PC-9 (cell line): ENCODE measurements around the gene TBX5.

ENCODE experiments used
- CTCF ChIP-seq: fragments of 200-600 bp; sonication (generic); conservative IDR thresholded peaks from 2 replicates; pipeline ENCODE4 v1.6.1; 2017; ENCODE audit warnings: mixed run types, antibody characterized with exemption, mild to moderate bottlenecking, moderate library complexity
- EZH2 ChIP-seq: fragments of 200-600 bp; sonication (generic); IDR thresholded peaks from 2 replicates; pipeline ENCODE4 v1.8.0; 2017; ENCODE audit warnings: antibody characterized with exemption, low read depth

GRCh38 chr12:114305446-114305845, 100.5 kb downstream of the TBX5 start:
- TF ChIP-seq CTCF: no peak
- TF ChIP-seq EZH2: no peak
